Activated CD8-positive, alpha-beta T cell treated with anti-CD3 and anti-CD28 coated beads, Interleukin-2, amount 10 ng/mL, durations not matched to agents 7 days and 5 days (primary cell): Measurements from ENCODE around the gene ANKHD1. TPM values are rescaled to one million over a fixed set of nuclear protein-coding genes. Genes with fewer than 3 reads are reported as not detected.
"Not testable (repeated sequence)": the region's sequence is repeated elsewhere in the genome, so short reads cannot be mapped to it uniquely, and the experiment has no call there.

Experiments used
- ATAC-seq: fragments of 150-1000 bp; cut with Tn5 transposase; one replicate; pipeline ENCODE4 v1.10.0; 2021; ENCODE audit warnings: moderate library complexity
- CTCF ChIA-PET: fragments of 350-600 bp; sonication (Branson Sonifier 250); formaldehyde crosslinking; loops from one replicate; lab custom pipeline; 2021; ENCODE audit warnings: antibody characterized with exemption; lab: Charles Lee
- POLR2A ChIA-PET: fragments of 350-600 bp; sonication (Branson Sonifier 250); formaldehyde crosslinking; loops from one replicate; lab custom pipeline; 2021; ENCODE audit warnings: antibody characterized with exemption; lab: Charles Lee
- DNase-seq: peaks from one replicate; pipeline ENCODE4 v3.0.0-alpha.2; 2020
- H3K27ac Mint-ChIP-seq: one replicate; pipeline ENCODE4 v1.8.0; 2021; ENCODE audit warnings: mild to moderate bottlenecking, mixed read lengths
- H3K27me3 Mint-ChIP-seq: one replicate; pipeline ENCODE4 v1.8.0; 2021; ENCODE audit warnings: low read depth, mixed read lengths
- H3K36me3 Mint-ChIP-seq: one replicate; pipeline ENCODE4 v1.8.0; 2021; ENCODE audit warnings: low read depth, mixed read lengths
- H3K4me1 Mint-ChIP-seq: one replicate; pipeline ENCODE4 v1.8.0; 2021; ENCODE audit warnings: low read depth, mixed read lengths
- H3K4me3 Mint-ChIP-seq: one replicate; pipeline ENCODE4 v1.8.0; 2021; ENCODE audit warnings: mild to moderate bottlenecking, mixed read lengths
- H3K9me3 Mint-ChIP-seq: one replicate; pipeline ENCODE4 v1.8.0; 2022; ENCODE audit warnings: mixed read lengths; ENCODE audit not compliant: insufficient read depth
- total RNA-seq, 2 experiments: library from RNA; stranded (reverse); gene quantifications; one replicate each; pipeline ENCODE4 v1.2.3, GENCODE V29; 2021

The ANKHD1 gene
- total RNA-seq, 2 experiments from 2014 or later: 108 to 112 TPM

- peaks cover 23% of the 10 kb centered on the region for H3K36me3 Mint-ChIP-seq
- DNase-seq (peak; percentile 60), ATAC-seq (peak; percentile 4)
- CTCF ChIA-PET: interaction anchor here (0.8 to 3.8 kb wide), 4 partner anchors 28 to 233 kb away, joined by 3 to 21 read pairs (median 5); no protein-coding TSS in a partner anchor
- no peaks in the 10 kb centered on the region for H3K27me3 Mint-ChIP-seq
- H3K27ac Mint-ChIP-seq: no peak overlapping the region
- peaks cover 33% of the 10 kb centered on the region for H3K4me1 Mint-ChIP-seq
- no peak overlapping the region for H3K4me3 Mint-ChIP-seq
- no peaks in the 10 kb centered on the region for H3K9me3 Mint-ChIP-seq
- POLR2A ChIA-PET: interaction anchor here (0.5 to 2.8 kb wide), 15 partner anchors 9 to 289 kb away, joined by 3 to 14 read pairs (median 5); partner anchors contain the start of genes APBB3, EIF4EBP3, HARS1 and HARS2
These were observed 833 bp downstream of the ANKHD1 start for GRCh38 chr5:140402258-140403074.

GRCh38 chr5:140403613-140404012, 2.0 kb downstream of the ANKHD1 start:
- ChIA-PET CTCF (interaction anchor here (0.9 kb wide), 1 partner anchor 31 kb away, joined by 4 read pairs; no protein-coding TSS in a partner anchor), POLR2A (no interaction called here)
- ATAC-seq (no peak), DNase-seq (no peak)
- Mint-ChIP-seq H3K4me3 (no peak overlapping the region), H3K9me3 (no peaks in the 10 kb centered on the region), H3K27me3 (no peaks in the 10 kb centered on the region), H3K27ac (no peak overlapping the region), H3K36me3 (peaks cover 26% of the 10 kb centered on the region), H3K4me1 (peaks cover 33% of the 10 kb centered on the region)

GRCh38 chr5:140408750-140409241, 7.2 kb downstream of the ANKHD1 start:
- Mint-ChIP-seq H3K4me3 (no peak overlapping the region), H3K27me3 (no peaks in the 10 kb centered on the region), H3K27ac (no peak overlapping the region), H3K9me3 (no peaks in the 10 kb centered on the region), H3K36me3 (peaks cover 22% of the 10 kb centered on the region), H3K4me1 (peaks cover 22% of the 10 kb centered on the region)
- ATAC-seq (no peak), DNase-seq (no peak)
- ChIA-PET POLR2A (no interaction called here), CTCF (interaction anchor here (1.0 kb wide), 1 partner anchor 35 kb away, joined by 4 read pairs; no protein-coding TSS in a partner anchor)

GRCh38 chr5:140413230-140413629, 11.6 kb downstream of the ANKHD1 start:
- no peak overlapping the region for H3K27ac Mint-ChIP-seq
- H3K4me3 Mint-ChIP-seq: no peak overlapping the region
- H3K9me3 Mint-ChIP-seq: no peaks in the 10 kb centered on the region
- H3K4me1 Mint-ChIP-seq: peaks cover 9% of the 10 kb centered on the region
- ChIA-PET CTCF (no interaction called here), POLR2A (no interaction called here)
- DNase-seq (no peak), ATAC-seq (no peak)
- peaks cover 18% of the 10 kb centered on the region for H3K36me3 Mint-ChIP-seq
- H3K27me3 Mint-ChIP-seq: no peaks in the 10 kb centered on the region

GRCh38 chr5:140417235-140417634, 15.6 kb downstream of the ANKHD1 start:
- POLR2A ChIA-PET: no interaction called here
- H3K4me1 Mint-ChIP-seq: peaks cover 24% of the 10 kb centered on the region

GRCh38 chr5:140418862-140419520, 17.4 kb downstream of the ANKHD1 start:
- H3K4me1 Mint-ChIP-seq: peaks cover 24% of the 10 kb centered on the region
- no peaks in the 10 kb centered on the region for H3K27me3 Mint-ChIP-seq
- POLR2A ChIA-PET: no interaction called here
- H3K27ac Mint-ChIP-seq: no peak overlapping the region
- CTCF ChIA-PET: interaction anchor here (1.9 kb wide), 1 partner anchor 11 kb away, joined by 5 read pairs; no protein-coding TSS in a partner anchor
- no peaks in the 10 kb centered on the region for H3K9me3 Mint-ChIP-seq
- H3K36me3 Mint-ChIP-seq: peaks cover 34% of the 10 kb centered on the region
- DNase-seq (no peak), ATAC-seq (no peak)
- H3K4me3 Mint-ChIP-seq: no peak overlapping the region

More at GRCh38 chr5:140417235-140417634, 15.6 kb downstream of the ANKHD1 start:
- Mint-ChIP-seq H3K36me3 (peaks cover 32% of the 10 kb centered on the region), H3K4me3 (no peak overlapping the region), H3K27ac (no peak overlapping the region), H3K9me3 (no peaks in the 10 kb centered on the region), H3K27me3 (no peaks in the 10 kb centered on the region)
- CTCF ChIA-PET: no interaction called here
- ATAC-seq (no peak), DNase-seq (no peak)

GRCh38 chr5:140420226-140420570, 18.6 kb downstream of the ANKHD1 start:
- no peaks in the 10 kb centered on the region for H3K27me3 Mint-ChIP-seq
- peaks cover 24% of the 10 kb centered on the region for H3K4me1 Mint-ChIP-seq
- CTCF ChIA-PET: no interaction called here
- peaks cover 32% of the 10 kb centered on the region for H3K36me3 Mint-ChIP-seq
- no peak overlapping the region for H3K4me3 Mint-ChIP-seq
- DNase-seq: no peak
- POLR2A ChIA-PET: no interaction called here
- ATAC-seq: no peak
- peak overlapping the region; percentile 53 for H3K27ac Mint-ChIP-seq
- no peaks in the 10 kb centered on the region for H3K9me3 Mint-ChIP-seq

GRCh38 chr5:140420665-140421361, 19.2 kb downstream of the ANKHD1 start:
- DNase-seq (no peak), ATAC-seq (no peak)
- peaks cover 36% of the 10 kb centered on the region for H3K36me3 Mint-ChIP-seq
- no peak overlapping the region for H3K4me3 Mint-ChIP-seq
- POLR2A ChIA-PET: interaction anchor here (0.6 kb wide), 1 partner anchor 289 kb away, joined by 3 read pairs; no protein-coding TSS in a partner anchor
- H3K27me3 Mint-ChIP-seq: no peaks in the 10 kb centered on the region
- H3K27ac Mint-ChIP-seq: no peak overlapping the region
- H3K9me3 Mint-ChIP-seq: no peaks in the 10 kb centered on the region
- CTCF ChIA-PET: no interaction called here
- peaks cover 24% of the 10 kb centered on the region for H3K4me1 Mint-ChIP-seq

GRCh38 chr5:140421375-140421774, 19.7 kb downstream of the ANKHD1 start:
- H3K27me3 Mint-ChIP-seq, H3K27ac Mint-ChIP-seq, H3K9me3 Mint-ChIP-seq, ATAC-seq, H3K4me3 Mint-ChIP-seq, CTCF ChIA-PET, DNase-seq: not testable (repeated sequence)
- peaks cover 24% of the 10 kb centered on the region for H3K4me1 Mint-ChIP-seq
- POLR2A ChIA-PET: interaction anchor here (0.6 kb wide), 1 partner anchor 288 kb away, joined by 3 read pairs; no protein-coding TSS in a partner anchor
- peaks cover 32% of the 10 kb centered on the region for H3K36me3 Mint-ChIP-seq

GRCh38 chr5:140423609-140424008, 22.0 kb downstream of the ANKHD1 start:
- H3K9me3 Mint-ChIP-seq: no peaks in the 10 kb centered on the region
- peaks cover 21% of the 10 kb centered on the region for H3K4me1 Mint-ChIP-seq
- no peak overlapping the region for H3K4me3 Mint-ChIP-seq
- DNase-seq: no peak
- ATAC-seq: no peak
- POLR2A ChIA-PET: no interaction called here
- H3K27ac Mint-ChIP-seq: no peak overlapping the region
- H3K36me3 Mint-ChIP-seq: peaks cover 33% of the 10 kb centered on the region
- CTCF ChIA-PET: no interaction called here
- H3K27me3 Mint-ChIP-seq: no peaks in the 10 kb centered on the region

GRCh38 chr5:140424135-140424534, 22.5 kb downstream of the ANKHD1 start:
- POLR2A ChIA-PET: no interaction called here
- ATAC-seq (no peak), DNase-seq (no peak)
- H3K4me1 Mint-ChIP-seq: peaks cover 21% of the 10 kb centered on the region
- H3K27ac Mint-ChIP-seq: no peak overlapping the region
- H3K4me3 Mint-ChIP-seq: no peak overlapping the region
- peaks cover 31% of the 10 kb centered on the region for H3K36me3 Mint-ChIP-seq
- H3K9me3 Mint-ChIP-seq: no peaks in the 10 kb centered on the region
- CTCF ChIA-PET: no interaction called here
- H3K27me3 Mint-ChIP-seq: no peaks in the 10 kb centered on the region
